ENCODE measurements around the gene MAP3K21. TPM values are rescaled to one million over a fixed set of nuclear protein-coding genes. Genes with fewer than 3 reads are reported as not detected.
A peak's percentile ranks its signal among the peaks of the same experiment; 100 is the strongest.

The MAP3K21 gene
- polyA plus RNA-seq, 3 donors = 0.38 to 2.7 (median 0.59) TPM

- H3K27ac Mint-ChIP-seq = peak overlapping the region in 3 of 7 donors; percentile 0 to 37 (median 6)
- peaks cover 29% of the 10 kb centered on the region for H3K4me1 Mint-ChIP-seq
- Histone ChIP-seq H3K79me2 (ENCODE audit: insufficient read depth, low read length) (no peaks in the 10 kb centered on the region), H3K27ac (ENCODE audit: low read depth in 1 of 2, low read length in 2 of 2) (no peak overlapping the region), H4K20me1 (ENCODE audit: insufficient read depth, low read length) (no peaks in the 10 kb centered on the region), H3K4me2 (replicated peaks; ENCODE audit: extremely low read depth, low read length, poor library complexity, severe bottlenecking) (no peak overlapping the region), H3K9ac (ENCODE audit: insufficient read depth, low read length, poor library complexity, severe bottlenecking) (no peak overlapping the region), H3K4me3 (replicated peaks in 1 of 3; ENCODE audit: low read depth in 2 of 3, low read length in 3 of 3) (no peak overlapping the region), H3K27me3 (ENCODE audit: control insufficient read depth in 2 of 2, insufficient read depth in 2 of 2, low read length in 2 of 2) (no peaks in the 10 kb centered on the region), H2AFZ (ENCODE audit: insufficient read depth, low read depth, low read length, poor library complexity, severe bottlenecking) (no peak overlapping the region), H3K4me1 (ENCODE audit: control insufficient read depth in 1 of 2, insufficient read depth in 2 of 2, low read length in 2 of 2) (peaks cover 26 to 32% of the 10 kb centered on the region in 2 donors), H3K36me3 (replicated peaks in 1 of 2; ENCODE audit: control insufficient read depth in 1 of 2, insufficient read depth in 2 of 2, low read length in 2 of 2) (no peaks in the 10 kb centered on the region), H3K9me3 (replicated peaks in 1 of 2; ENCODE audit: control insufficient read depth in 1 of 2, insufficient read depth in 1 of 2, low read length in 2 of 2) (no peaks in the 10 kb centered on the region)
- DNase-seq = no peak
- H3K27me3 Mint-ChIP-seq (ENCODE audit: low read depth in 3 of 3) = peaks cover 0 to under 1% (median 0%) of the 10 kb centered on the region in 3 donors
- 93% methylated on average over 1 of the region's 3 CpGs for WGBS (ENCODE audit: insufficient coverage)
- intact Hi-C loops (cut with micrococcal nuclease) = no loop called here
- no peaks in the 10 kb centered on the region for H3K9me3 Mint-ChIP-seq
- H3K4me3 Mint-ChIP-seq = no peak overlapping the region
- no peak for TF ChIP-seq CTCF (IDR thresholded peaks at IDR 0.05)
- H3K36me3 Mint-ChIP-seq = no peaks in the 10 kb centered on the region
These were observed 45.0 kb upstream of the MAP3K21 start for GRCh38 chr1:233282582-233282886.

GRCh38 chr1:233289676-233290075 lies 37.8 kb upstream of the MAP3K21 start:
- 100% methylated on average over 1 of the region's 4 CpGs for WGBS (ENCODE audit: insufficient coverage)
- Histone ChIP-seq H3K27ac (ENCODE audit: low read depth in 1 of 2, low read length in 2 of 2) (no peak overlapping the region), H3K4me2 (replicated peaks; ENCODE audit: extremely low read depth, low read length, poor library complexity, severe bottlenecking) (no peak overlapping the region), H3K79me2 (ENCODE audit: insufficient read depth, low read length) (peaks cover 5% of the 10 kb centered on the region), H3K36me3 (replicated peaks in 1 of 2; ENCODE audit: control insufficient read depth in 1 of 2, insufficient read depth in 2 of 2, low read length in 2 of 2) (no peaks in the 10 kb centered on the region), H3K4me1 (ENCODE audit: control insufficient read depth in 1 of 2, insufficient read depth in 2 of 2, low read length in 2 of 2) (peaks cover 22 to 32% of the 10 kb centered on the region in 2 donors), H4K20me1 (ENCODE audit: insufficient read depth, low read length) (no peaks in the 10 kb centered on the region), H2AFZ (ENCODE audit: insufficient read depth, low read depth, low read length, poor library complexity, severe bottlenecking) (no peak overlapping the region), H3K9ac (ENCODE audit: insufficient read depth, low read length, poor library complexity, severe bottlenecking) (no peak overlapping the region), H3K4me3 (replicated peaks in 1 of 3; ENCODE audit: low read depth in 2 of 3, low read length in 3 of 3) (no peak overlapping the region), H3K27me3 (ENCODE audit: control insufficient read depth in 2 of 2, insufficient read depth in 2 of 2, low read length in 2 of 2) (no peaks in the 10 kb centered on the region), H3K9me3 (replicated peaks in 1 of 2; ENCODE audit: control insufficient read depth in 1 of 2, insufficient read depth in 1 of 2, low read length in 2 of 2) (no peaks in the 10 kb centered on the region)
- Mint-ChIP-seq H3K27me3 (ENCODE audit: low read depth in 3 of 3) (peaks cover 0 to 3% (median 3%) of the 10 kb centered on the region in 3 donors), H3K4me1 (peaks cover 31% of the 10 kb centered on the region), H3K36me3 (peaks cover 4 to 9% of the 10 kb centered on the region in 2 donors), H3K4me3 (no peak overlapping the region), H3K27ac (peak overlapping the region in 1 of 7 donors; percentile 70), H3K9me3 (peaks cover 0 to 2% (median 0%) of the 10 kb centered on the region in 7 donors)
- TF ChIP-seq CTCF (IDR thresholded peaks at IDR 0.05) = no peak
- intact Hi-C loops (cut with micrococcal nuclease) = no loop called here
- DNase-seq = no peak

Data from CD14-positive monocyte (primary cell).